Activated T-helper 1 cell treated with anti-CD3 and anti-CD28 coated beads, Interleukin-12 subunit alpha, Interleukin-12 subunit beta, Interleukin-2, Interleukin-4 antibody, amounts not matched to agents 30 ng/mL and 10 ng/mL and 1 ng/mL, durations not matched to agents 14 hours and 24 hours and 36 hours (primary cell): ENCODE results near the gene USP31. TPM values are rescaled to one million over a fixed set of nuclear protein-coding genes. Genes with fewer than 3 reads are reported as not detected.

Experiments used
- DNase-seq: peaks from one replicate; pipeline ENCODE4 v3.0.0; 2021; ENCODE audit warnings: low spot score
- H3K27ac Mint-ChIP-seq: one replicate; pipeline ENCODE4 v1.8.0; 2021; ENCODE audit warnings: mild to moderate bottlenecking, mixed read lengths
- H3K27me3 Mint-ChIP-seq: one replicate; pipeline ENCODE4 v1.8.0; 2022; ENCODE audit warnings: mild to moderate bottlenecking, moderate library complexity, mixed read lengths; ENCODE audit not compliant: insufficient read depth
- H3K36me3 Mint-ChIP-seq: one replicate; pipeline ENCODE4 v1.8.0; 2021; ENCODE audit warnings: low read depth, mixed read lengths
- H3K4me1 Mint-ChIP-seq: one replicate; pipeline ENCODE4 v1.8.0; 2021; ENCODE audit warnings: low read depth, mixed read lengths
- H3K4me3 Mint-ChIP-seq: one replicate; pipeline ENCODE4 v1.8.0; 2021; ENCODE audit warnings: mild to moderate bottlenecking, moderate library complexity, mixed read lengths
- H3K9me3 Mint-ChIP-seq: one replicate; pipeline ENCODE4 v1.8.0; 2021; ENCODE audit warnings: mixed read lengths
- intact Hi-C: fragments of 100-400 bp; cut with micrococcal nuclease; formaldehyde crosslinking; loops from one replicate; pipeline ENCODE4 v1.15.1; 2024
- total RNA-seq: library from RNA; stranded (reverse); gene quantifications from 2 replicates; pipeline ENCODE4 v1.2.3, GENCODE V29; 2022

The USP31 gene
- total RNA-seq, 1 donor from 2014 or later: 11.3 TPM

GRCh38 chr16:23121024-23121423, 28.2 kb downstream of the USP31 start:
- Mint-ChIP-seq H3K9me3 (no peaks in the 10 kb centered on the region), H3K36me3 (peaks cover under 1% of the 10 kb centered on the region), H3K27me3 (no peaks in the 10 kb centered on the region), H3K27ac (no peak overlapping the region), H3K4me3 (no peak overlapping the region), H3K4me1 (peaks cover 14% of the 10 kb centered on the region)
- intact Hi-C loops: no loop called here
- DNase-seq: no peak

GRCh38 chr16:23120562-23120961, 28.7 kb downstream of the USP31 start:
- no peak for DNase-seq
- Mint-ChIP-seq H3K27me3 (no peaks in the 10 kb centered on the region), H3K4me1 (peaks cover 14% of the 10 kb centered on the region), H3K4me3 (no peak overlapping the region), H3K36me3 (peaks cover 1% of the 10 kb centered on the region), H3K27ac (no peak overlapping the region), H3K9me3 (no peaks in the 10 kb centered on the region)
- intact Hi-C loops: no loop called here

GRCh38 chr16:23119570-23119969, 29.7 kb downstream of the USP31 start:
- H3K36me3 Mint-ChIP-seq: peaks cover 1% of the 10 kb centered on the region
- no peaks in the 10 kb centered on the region for H3K27me3 Mint-ChIP-seq
- H3K9me3 Mint-ChIP-seq: no peaks in the 10 kb centered on the region
- DNase-seq: no peak
- peaks cover 9% of the 10 kb centered on the region for H3K4me1 Mint-ChIP-seq
- H3K27ac Mint-ChIP-seq: no peak overlapping the region
- intact Hi-C loops: no loop called here
- H3K4me3 Mint-ChIP-seq: no peak overlapping the region

GRCh38 chr16:23114131-23114904, 34.9 kb downstream of the USP31 start:
- Mint-ChIP-seq H3K4me1 (no peaks in the 10 kb centered on the region), H3K27me3 (no peaks in the 10 kb centered on the region), H3K4me3 (no peak overlapping the region), H3K36me3 (peaks cover 7% of the 10 kb centered on the region), H3K27ac (no peak overlapping the region), H3K9me3 (no peaks in the 10 kb centered on the region)
- intact Hi-C loops: no loop called here
- DNase-seq: no peak

GRCh38 chr16:23113185-23113584, 36.1 kb downstream of the USP31 start:
- no peaks in the 10 kb centered on the region for H3K9me3 Mint-ChIP-seq
- H3K4me3 Mint-ChIP-seq: no peak overlapping the region
- no peaks in the 10 kb centered on the region for H3K4me1 Mint-ChIP-seq
- intact Hi-C loops: no loop called here
- H3K27me3 Mint-ChIP-seq: no peaks in the 10 kb centered on the region
- H3K36me3 Mint-ChIP-seq: peaks cover 10% of the 10 kb centered on the region
- no peak overlapping the region for H3K27ac Mint-ChIP-seq
- no peak for DNase-seq

GRCh38 chr16:23110257-23110899, 38.9 kb downstream of the USP31 start:
- H3K36me3 Mint-ChIP-seq: peaks cover 17% of the 10 kb centered on the region
- no peaks in the 10 kb centered on the region for H3K9me3 Mint-ChIP-seq
- H3K4me1 Mint-ChIP-seq: no peaks in the 10 kb centered on the region
- no peak overlapping the region for H3K27ac Mint-ChIP-seq
- H3K27me3 Mint-ChIP-seq: no peaks in the 10 kb centered on the region
- intact Hi-C loops: no loop called here
- no peak overlapping the region for H3K4me3 Mint-ChIP-seq
- DNase-seq: no peak

GRCh38 chr16:23107936-23108335, 41.3 kb downstream of the USP31 start:
- Mint-ChIP-seq H3K4me3 (no peak overlapping the region), H3K27me3 (no peaks in the 10 kb centered on the region), H3K4me1 (no peaks in the 10 kb centered on the region), H3K36me3 (peaks cover 17% of the 10 kb centered on the region), H3K9me3 (no peaks in the 10 kb centered on the region), H3K27ac (no peak overlapping the region)
- intact Hi-C loops: no loop called here
- DNase-seq: no peak

- intact Hi-C loops: no loop called here
- peaks cover 17% of the 10 kb centered on the region for H3K36me3 Mint-ChIP-seq
- no peak overlapping the region for H3K4me3 Mint-ChIP-seq
- H3K27me3 Mint-ChIP-seq: no peaks in the 10 kb centered on the region
- no peaks in the 10 kb centered on the region for H3K9me3 Mint-ChIP-seq
- H3K4me1 Mint-ChIP-seq: no peaks in the 10 kb centered on the region
- DNase-seq: no peak
- H3K27ac Mint-ChIP-seq: no peak overlapping the region
Measured at GRCh38 chr16:23107117-23107516, 42.1 kb downstream of the USP31 start.

GRCh38 chr16:23105309-23105708, 43.9 kb downstream of the USP31 start:
- DNase-seq: no peak
- no peaks in the 10 kb centered on the region for H3K4me1 Mint-ChIP-seq
- H3K27me3 Mint-ChIP-seq: no peaks in the 10 kb centered on the region
- no peak overlapping the region for H3K27ac Mint-ChIP-seq
- no peak overlapping the region for H3K4me3 Mint-ChIP-seq
- no peaks in the 10 kb centered on the region for H3K9me3 Mint-ChIP-seq
- peaks cover 19% of the 10 kb centered on the region for H3K36me3 Mint-ChIP-seq
- intact Hi-C loops: no loop called here

GRCh38 chr16:23104032-23104955, 45.0 kb downstream of the USP31 start:
- Mint-ChIP-seq H3K4me1 (no peaks in the 10 kb centered on the region), H3K27ac (no peak overlapping the region), H3K36me3 (peaks cover 23% of the 10 kb centered on the region), H3K27me3 (no peaks in the 10 kb centered on the region), H3K9me3 (no peaks in the 10 kb centered on the region), H3K4me3 (no peak overlapping the region)
- intact Hi-C loops: no loop called here
- DNase-seq: no peak

GRCh38 chr16:23103603-23104002, 45.6 kb downstream of the USP31 start:
- H3K36me3 Mint-ChIP-seq: peaks cover 25% of the 10 kb centered on the region
- DNase-seq: no peak

GRCh38 chr16:23101012-23101550, 48.2 kb downstream of the USP31 start:
- intact Hi-C loops: no loop called here
- peaks cover 10% of the 10 kb centered on the region for H3K9me3 Mint-ChIP-seq
- H3K36me3 Mint-ChIP-seq: peaks cover 30% of the 10 kb centered on the region
- DNase-seq: no peak
- no peak overlapping the region for H3K4me3 Mint-ChIP-seq
- peaks cover 13% of the 10 kb centered on the region for H3K4me1 Mint-ChIP-seq
- H3K27ac Mint-ChIP-seq: no peak overlapping the region
- peaks cover 1% of the 10 kb centered on the region for H3K27me3 Mint-ChIP-seq

More at GRCh38 chr16:23103603-23104002, 45.6 kb downstream of the USP31 start:
- intact Hi-C loops: no loop called here
- Mint-ChIP-seq H3K27me3 (no peaks in the 10 kb centered on the region), H3K4me1 (no peaks in the 10 kb centered on the region), H3K27ac (no peak overlapping the region), H3K4me3 (no peak overlapping the region), H3K9me3 (peaks cover 6% of the 10 kb centered on the region)
